ENCODE results near the gene SLC9A4.

SLC9A4 gene

DNA sequence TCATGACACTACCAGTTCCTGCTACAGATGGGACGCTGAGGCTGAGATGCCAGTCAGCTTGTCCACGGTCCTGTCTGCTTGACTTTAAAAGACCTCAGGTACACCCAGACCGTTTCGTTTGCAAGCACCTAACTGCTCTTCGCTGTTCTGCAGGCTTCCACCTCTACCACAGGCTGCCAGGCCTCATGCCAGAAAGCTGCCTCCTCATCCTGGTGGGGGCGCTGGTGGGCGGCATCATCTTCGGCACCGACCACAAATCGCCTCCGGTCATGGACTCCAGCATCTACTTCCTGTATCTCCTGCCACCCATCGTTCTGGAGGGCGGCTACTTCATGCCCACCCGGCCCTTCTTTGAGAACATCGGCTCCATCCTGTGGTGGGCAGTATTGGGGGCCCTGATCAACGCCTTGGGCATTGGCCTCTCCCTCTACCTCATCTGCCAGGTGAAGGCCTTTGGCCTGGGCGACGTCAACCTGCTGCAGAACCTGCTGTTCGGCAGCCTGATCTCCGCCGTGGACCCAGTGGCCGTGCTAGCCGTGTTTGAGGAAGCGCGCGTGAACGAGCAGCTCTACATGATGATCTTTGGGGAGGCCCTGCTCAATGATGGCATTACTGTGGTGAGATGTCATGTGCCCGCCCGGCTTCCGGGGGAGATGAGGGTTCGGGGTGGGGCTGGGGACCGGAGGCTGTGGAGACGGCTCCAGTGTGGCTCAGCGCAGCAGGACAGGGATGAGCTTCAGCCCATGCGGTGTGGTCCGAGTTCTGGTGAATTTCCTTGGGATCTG lies 5.9 kb downstream of the SLC9A4 start:
- TF ChIP-seq CTCF (IDR thresholded peaks at IDR 0.05) = no peak

DNA sequence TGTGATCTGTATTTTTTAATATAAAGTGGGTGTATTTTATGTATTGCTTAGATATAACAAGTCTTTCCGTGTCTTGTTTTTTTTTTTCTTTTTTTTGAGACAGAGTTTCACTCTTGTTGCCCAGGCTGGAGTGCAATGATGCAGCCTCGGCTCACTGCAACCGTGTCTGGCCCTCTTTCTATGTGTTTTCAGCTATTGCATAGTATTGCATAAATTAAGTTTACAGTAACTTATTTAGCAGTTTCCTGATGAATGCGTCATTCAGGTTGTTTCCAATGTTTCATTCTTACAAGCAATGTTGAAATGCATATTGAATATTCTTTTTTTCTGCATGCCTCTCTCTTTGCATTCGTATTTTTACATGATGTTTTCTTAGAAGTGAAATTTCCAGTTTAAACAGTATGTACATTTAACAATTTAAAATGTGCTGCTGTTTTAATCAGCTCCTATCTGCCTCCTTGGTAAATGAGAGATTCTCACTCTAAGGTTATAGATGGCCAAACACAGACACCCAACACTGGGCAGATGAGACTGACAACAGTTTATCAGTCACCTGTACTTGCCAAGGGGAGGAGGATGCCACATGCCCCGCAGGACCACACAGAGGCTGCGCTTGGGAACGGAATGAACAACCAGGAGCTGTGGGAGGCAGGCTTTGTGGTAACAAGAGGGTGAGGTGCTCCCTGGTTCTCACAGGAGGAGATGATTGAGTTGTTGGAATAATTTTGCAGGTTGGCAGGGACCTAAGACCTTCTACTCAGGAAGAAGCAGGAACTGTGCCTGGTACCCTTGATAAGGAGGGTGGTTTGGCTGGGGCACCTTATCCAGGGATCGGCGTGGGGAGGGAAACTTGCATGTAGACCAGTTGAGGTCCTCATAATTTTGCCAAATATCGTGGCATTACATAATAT lies 7.5 kb downstream of the SLC9A4 start:
- no peak for TF ChIP-seq CTCF (IDR thresholded peaks at IDR 0.05)

GRCh38 chr2:102481931-102482330 lies 8.9 kb downstream of the SLC9A4 start:
- no peak for TF ChIP-seq CTCF (IDR thresholded peaks at IDR 0.05)

- TF ChIP-seq CTCF (IDR thresholded peaks at IDR 0.05) = no peak
These were observed 10.1 kb downstream of the SLC9A4 start for GRCh38 chr2:102483086-102483485.

DNA sequence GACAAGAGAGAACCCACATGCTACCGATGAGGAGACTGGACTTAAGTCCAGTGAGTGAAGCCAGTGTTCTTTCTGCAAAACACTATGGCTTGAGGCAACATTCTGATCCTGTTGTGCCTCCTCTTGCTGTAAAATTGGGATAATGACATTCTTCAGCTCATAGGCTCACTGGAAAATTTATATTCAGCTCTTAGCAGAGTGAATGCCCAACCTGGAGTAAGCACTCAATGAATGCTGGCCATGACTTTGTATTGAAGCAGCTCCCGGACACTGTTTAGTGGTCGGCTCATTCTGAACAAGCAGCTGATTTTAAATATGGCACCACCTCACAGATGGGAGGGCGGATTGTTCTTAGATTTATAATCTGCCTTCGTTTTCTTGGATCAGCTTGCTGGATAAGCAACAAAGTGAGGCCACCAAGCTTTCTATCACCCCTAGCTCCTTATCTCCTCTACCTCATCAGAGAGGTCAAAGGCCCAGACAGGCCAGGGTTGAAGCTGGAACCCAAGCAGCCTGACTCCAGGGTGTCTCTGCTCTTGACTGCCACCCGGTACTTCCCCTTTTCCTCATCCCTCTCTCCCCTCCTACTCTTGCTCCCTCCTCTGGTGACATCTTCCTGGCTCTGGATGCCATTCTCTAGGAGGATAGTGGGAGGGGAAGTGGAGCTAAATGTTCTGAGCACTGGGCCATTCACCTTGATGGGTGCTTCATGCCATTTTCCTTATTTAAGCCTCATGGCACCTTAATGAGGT lies 11.5 kb downstream of the SLC9A4 start:
- TF ChIP-seq CTCF (IDR thresholded peaks at IDR 0.05) = no peak

DNA sequence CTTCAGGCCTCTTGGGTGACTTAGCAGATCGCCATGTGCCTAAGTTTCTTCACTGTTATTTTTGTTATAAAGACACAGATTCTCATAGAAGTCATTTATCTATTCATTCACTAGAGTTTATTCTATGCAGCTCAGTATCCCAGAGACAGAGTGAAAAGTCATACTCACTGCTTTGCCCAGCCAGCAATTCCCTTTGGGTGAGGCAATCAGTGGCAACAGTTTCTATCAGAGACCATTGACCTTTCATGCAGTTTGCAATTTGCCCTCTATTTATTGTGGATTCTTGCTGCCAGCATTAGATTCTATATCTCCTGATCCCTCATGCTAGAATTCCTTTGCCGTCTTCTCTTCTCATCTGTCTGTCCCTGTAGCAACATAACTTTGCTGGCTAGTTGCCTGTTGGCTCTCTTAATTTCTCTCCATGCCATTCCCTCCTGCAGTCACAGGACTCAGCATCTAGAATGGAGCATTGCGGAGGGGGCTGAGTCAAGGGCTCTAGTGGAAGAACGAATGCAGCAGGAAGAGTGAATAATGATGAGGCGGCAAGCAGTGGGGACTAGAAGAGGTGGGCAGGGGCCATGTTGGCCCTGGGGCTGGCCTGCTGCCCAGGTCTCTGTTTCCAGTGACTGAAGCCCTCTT lies 12.2 kb downstream of the SLC9A4 start:
- TF ChIP-seq CTCF (IDR thresholded peaks at IDR 0.05) = no peak
